ENCODE measurements around the gene SLC4A11.

DNA sequence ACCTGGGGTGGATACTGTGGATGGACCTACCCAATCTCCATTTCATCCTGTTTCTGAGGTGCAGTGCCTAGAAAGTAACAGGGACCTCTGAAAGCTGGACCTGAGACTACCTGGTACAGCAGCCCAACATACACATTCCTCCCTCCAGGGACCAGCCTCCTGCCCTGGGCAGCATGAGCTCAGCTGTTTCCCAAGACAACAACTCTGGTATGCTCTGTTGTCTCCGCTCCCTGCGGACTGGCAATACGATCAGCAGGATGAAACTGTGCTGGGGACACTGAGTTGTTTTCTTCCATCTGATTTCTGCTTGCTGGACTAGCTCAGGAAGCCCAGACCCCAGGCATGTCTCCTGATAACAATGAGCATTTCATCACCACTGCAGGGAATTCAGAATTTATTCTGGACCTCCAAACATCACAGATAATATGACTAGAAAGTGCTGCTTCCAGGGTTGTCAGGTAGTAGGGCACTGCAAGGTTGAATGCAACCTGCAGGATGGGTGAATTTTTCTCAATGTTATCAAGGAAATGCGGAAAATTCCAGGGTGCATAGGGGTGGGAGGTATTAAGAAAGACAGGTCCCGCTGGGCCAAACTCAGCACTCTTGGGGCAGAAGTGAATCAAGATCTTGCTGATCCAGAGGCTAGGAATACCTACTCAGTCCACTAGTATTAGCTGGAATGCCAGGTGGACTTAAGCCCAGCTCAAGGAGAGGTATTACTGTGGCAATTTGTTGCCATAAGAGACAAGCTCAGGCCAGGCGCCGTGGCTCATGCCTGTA is 38.9 kb upstream of the SLC4A11 start:
- TF ChIP-seq, protein P1, sequence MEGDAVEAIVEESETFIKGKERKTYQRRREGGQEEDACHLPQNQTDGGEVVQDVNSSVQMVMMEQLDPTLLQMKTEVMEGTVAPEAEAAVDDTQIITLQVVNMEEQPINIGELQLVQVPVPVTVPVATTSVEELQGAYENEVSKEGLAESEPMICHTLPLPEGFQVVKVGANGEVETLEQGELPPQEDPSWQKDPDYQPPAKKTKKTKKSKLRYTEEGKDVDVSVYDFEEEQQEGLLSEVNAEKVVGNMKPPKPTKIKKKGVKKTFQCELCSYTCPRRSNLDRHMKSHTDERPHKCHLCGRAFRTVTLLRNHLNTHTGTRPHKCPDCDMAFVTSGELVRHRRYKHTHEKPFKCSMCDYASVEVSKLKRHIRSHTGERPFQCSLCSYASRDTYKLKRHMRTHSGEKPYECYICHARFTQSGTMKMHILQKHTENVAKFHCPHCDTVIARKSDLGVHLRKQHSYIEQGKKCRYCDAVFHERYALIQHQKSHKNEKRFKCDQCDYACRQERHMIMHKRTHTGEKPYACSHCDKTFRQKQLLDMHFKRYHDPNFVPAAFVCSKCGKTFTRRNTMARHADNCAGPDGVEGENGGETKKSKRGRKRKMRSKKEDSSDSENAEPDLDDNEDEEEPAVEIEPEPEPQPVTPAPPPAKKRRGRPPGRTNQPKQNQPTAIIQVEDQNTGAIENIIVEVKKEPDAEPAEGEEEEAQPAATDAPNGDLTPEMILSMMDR (conservative IDR thresholded peaks at IDR 0.05; ENCODE audit: low read depth in 2 of 2), result no peak
- TF ChIP-seq, protein P2, sequence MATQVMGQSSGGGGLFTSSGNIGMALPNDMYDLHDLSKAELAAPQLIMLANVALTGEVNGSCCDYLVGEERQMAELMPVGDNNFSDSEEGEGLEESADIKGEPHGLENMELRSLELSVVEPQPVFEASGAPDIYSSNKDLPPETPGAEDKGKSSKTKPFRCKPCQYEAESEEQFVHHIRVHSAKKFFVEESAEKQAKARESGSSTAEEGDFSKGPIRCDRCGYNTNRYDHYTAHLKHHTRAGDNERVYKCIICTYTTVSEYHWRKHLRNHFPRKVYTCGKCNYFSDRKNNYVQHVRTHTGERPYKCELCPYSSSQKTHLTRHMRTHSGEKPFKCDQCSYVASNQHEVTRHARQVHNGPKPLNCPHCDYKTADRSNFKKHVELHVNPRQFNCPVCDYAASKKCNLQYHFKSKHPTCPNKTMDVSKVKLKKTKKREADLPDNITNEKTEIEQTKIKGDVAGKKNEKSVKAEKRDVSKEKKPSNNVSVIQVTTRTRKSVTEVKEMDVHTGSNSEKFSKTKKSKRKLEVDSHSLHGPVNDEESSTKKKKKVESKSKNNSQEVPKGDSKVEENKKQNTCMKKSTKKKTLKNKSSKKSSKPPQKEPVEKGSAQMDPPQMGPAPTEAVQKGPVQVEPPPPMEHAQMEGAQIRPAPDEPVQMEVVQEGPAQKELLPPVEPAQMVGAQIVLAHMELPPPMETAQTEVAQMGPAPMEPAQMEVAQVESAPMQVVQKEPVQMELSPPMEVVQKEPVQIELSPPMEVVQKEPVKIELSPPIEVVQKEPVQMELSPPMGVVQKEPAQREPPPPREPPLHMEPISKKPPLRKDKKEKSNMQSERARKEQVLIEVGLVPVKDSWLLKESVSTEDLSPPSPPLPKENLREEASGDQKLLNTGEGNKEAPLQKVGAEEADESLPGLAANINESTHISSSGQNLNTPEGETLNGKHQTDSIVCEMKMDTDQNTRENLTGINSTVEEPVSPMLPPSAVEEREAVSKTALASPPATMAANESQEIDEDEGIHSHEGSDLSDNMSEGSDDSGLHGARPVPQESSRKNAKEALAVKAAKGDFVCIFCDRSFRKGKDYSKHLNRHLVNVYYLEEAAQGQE (IDR thresholded peaks at IDR 0.05; ENCODE audit: unreplicated experiment), result no peak
- no peak for TF ChIP-seq POLR2AphosphoS5 (IDR thresholded peaks at IDR 0.05; ENCODE audit: low read depth)
- no peak for TF ChIP-seq EZH2 (IDR thresholded peaks at IDR 0.05; ENCODE audit: low read depth, unreplicated experiment)
- no peak for TF ChIP-seq CREB1 (CRISPR knock-in tag; IDR thresholded peaks at IDR 0.05; ENCODE audit: low read depth)
- no peak for TF ChIP-seq ZNF114 (CRISPR knock-in tag; IDR thresholded peaks at IDR 0.05)
- TF ChIP-seq EZH2phosphoT487 (IDR thresholded peaks at IDR 0.05; ENCODE audit: unreplicated experiment), result no peak
- TF ChIP-seq, protein P3, sequence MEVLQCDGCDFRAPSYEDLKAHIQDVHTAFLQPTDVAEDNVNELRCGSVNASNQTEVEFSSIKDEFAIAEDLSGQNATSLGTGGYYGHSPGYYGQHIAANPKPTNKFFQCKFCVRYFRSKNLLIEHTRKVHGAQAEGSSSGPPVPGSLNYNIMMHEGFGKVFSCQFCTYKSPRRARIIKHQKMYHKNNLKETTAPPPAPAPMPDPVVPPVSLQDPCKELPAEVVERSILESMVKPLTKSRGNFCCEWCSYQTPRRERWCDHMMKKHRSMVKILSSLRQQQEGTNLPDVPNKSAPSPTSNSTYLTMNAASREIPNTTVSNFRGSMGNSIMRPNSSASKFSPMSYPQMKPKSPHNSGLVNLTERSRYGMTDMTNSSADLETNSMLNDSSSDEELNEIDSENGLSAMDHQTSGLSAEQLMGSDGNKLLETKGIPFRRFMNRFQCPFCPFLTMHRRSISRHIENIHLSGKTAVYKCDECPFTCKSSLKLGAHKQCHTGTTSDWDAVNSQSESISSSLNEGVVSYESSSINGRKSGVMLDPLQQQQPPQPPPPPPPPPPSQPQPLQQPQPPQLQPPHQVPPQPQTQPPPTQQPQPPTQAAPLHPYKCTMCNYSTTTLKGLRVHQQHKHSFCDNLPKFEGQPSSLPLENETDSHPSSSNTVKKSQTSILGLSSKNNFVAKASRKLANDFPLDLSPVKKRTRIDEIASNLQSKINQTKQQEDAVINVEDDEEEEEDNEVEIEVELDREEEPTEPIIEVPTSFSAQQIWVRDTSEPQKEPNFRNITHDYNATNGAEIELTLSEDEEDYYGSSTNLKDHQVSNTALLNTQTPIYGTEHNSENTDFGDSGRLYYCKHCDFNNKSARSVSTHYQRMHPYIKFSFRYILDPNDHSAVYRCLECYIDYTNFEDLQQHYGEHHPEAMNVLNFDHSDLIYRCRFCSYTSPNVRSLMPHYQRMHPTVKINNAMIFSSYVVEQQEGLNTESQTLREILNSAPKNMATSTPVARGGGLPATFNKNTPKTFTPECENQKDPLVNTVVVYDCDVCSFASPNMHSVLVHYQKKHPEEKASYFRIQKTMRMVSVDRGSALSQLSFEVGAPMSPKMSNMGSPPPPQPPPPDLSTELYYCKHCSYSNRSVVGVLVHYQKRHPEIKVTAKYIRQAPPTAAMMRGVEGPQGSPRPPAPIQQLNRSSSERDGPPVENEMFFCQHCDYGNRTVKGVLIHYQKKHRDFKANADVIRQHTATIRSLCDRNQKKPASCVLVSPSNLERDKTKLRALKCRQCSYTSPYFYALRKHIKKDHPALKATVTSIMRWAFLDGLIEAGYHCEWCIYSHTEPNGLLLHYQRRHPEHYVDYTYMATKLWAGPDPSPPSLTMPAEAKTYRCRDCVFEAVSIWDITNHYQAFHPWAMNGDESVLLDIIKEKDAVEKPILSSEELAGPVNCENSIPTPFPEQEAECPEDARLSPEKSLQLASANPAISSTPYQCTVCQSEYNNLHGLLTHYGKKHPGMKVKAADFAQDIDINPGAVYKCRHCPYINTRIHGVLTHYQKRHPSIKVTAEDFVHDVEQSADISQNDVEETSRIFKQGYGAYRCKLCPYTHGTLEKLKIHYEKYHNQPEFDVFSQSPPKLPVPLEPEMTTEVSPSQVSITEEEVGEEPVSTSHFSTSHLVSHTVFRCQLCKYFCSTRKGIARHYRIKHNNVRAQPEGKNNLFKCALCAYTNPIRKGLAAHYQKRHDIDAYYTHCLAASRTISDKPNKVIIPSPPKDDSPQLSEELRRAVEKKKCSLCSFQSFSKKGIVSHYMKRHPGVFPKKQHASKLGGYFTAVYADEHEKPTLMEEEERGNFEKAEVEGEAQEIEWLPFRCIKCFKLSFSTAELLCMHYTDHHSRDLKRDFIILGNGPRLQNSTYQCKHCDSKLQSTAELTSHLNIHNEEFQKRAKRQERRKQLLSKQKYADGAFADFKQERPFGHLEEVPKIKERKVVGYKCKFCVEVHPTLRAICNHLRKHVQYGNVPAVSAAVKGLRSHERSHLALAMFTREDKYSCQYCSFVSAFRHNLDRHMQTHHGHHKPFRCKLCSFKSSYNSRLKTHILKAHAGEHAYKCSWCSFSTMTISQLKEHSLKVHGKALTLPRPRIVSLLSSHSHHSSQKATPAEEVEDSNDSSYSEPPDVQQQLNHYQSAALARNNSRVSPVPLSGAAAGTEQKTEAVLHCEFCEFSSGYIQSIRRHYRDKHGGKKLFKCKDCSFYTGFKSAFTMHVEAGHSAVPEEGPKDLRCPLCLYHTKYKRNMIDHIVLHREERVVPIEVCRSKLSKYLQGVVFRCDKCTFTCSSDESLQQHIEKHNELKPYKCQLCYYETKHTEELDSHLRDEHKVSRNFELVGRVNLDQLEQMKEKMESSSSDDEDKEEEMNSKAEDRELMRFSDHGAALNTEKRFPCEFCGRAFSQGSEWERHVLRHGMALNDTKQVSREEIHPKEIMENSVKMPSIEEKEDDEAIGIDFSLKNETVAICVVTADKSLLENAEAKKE (CRISPR knock-in tag; IDR thresholded peaks at IDR 0.05), result no peak
- no peak for TF ChIP-seq ZNF331 (CRISPR knock-in tag; IDR thresholded peaks at IDR 0.05; ENCODE audit: low read depth)
- TF ChIP-seq, protein P4, sequence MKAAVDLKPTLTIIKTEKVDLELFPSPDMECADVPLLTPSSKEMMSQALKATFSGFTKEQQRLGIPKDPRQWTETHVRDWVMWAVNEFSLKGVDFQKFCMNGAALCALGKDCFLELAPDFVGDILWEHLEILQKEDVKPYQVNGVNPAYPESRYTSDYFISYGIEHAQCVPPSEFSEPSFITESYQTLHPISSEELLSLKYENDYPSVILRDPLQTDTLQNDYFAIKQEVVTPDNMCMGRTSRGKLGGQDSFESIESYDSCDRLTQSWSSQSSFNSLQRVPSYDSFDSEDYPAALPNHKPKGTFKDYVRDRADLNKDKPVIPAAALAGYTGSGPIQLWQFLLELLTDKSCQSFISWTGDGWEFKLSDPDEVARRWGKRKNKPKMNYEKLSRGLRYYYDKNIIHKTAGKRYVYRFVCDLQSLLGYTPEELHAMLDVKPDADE (IDR thresholded peaks at IDR 0.05), result no peak
- TF ChIP-seq STAT1 (IDR thresholded peaks at IDR 0.05; ENCODE audit: unreplicated experiment), result no peak
- no peak for TF ChIP-seq JUNB (IDR thresholded peaks at IDR 0.05; ENCODE audit: unreplicated experiment)

Measured in GM23338 (cell line).